Upper lobe of left lung (tissue), 4 donors: Measurements from ENCODE around the gene SLC26A8.

Source experiments
- POLR2AphosphoS5 ChIP-seq, 2 donors: sonication (generic); formaldehyde crosslinking; IDR thresholded peaks; one replicate each; pipeline ENCODE4 v1.5.1; 2017; ENCODE audit warnings: antibody characterized with exemption in 2 of 2
- TF ChIP-seq, protein P1 (sequence below), 6 experiments: fragments of 450-650 bp in 4 of 6; fragments of 200-600 bp in 2 of 6; sonication (generic) in 2 of 6; IDR thresholded peaks; one replicate each; pipeline ENCODE4 v1.5.1; 2016 to 2019; ENCODE audit warnings: antibody characterized with exemption in 6 of 6

DNA sequence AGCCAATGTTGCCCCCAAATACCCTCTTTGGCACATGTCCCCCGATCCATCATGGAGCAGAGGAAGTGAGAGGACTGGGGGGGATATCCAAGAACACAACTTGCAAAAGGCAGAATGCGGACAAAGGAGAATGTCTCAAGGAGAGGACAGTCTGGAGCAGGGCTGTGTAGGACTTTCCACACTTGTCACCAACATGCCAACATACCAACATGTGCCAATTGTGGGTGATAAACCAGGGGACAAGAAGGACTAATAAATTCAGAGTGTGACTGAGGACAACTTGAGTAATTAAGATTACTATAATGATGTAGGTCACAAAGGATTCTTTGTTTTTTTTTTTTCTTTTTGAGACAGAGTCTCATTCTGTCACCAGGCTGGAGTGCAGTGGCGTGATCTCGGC lies 8.8 kb downstream of the SLC26A8 start:
- TF ChIP-seq, protein P1, sequence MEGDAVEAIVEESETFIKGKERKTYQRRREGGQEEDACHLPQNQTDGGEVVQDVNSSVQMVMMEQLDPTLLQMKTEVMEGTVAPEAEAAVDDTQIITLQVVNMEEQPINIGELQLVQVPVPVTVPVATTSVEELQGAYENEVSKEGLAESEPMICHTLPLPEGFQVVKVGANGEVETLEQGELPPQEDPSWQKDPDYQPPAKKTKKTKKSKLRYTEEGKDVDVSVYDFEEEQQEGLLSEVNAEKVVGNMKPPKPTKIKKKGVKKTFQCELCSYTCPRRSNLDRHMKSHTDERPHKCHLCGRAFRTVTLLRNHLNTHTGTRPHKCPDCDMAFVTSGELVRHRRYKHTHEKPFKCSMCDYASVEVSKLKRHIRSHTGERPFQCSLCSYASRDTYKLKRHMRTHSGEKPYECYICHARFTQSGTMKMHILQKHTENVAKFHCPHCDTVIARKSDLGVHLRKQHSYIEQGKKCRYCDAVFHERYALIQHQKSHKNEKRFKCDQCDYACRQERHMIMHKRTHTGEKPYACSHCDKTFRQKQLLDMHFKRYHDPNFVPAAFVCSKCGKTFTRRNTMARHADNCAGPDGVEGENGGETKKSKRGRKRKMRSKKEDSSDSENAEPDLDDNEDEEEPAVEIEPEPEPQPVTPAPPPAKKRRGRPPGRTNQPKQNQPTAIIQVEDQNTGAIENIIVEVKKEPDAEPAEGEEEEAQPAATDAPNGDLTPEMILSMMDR (IDR thresholded peaks at IDR 0.05), result no peak
- TF ChIP-seq POLR2AphosphoS5 (IDR thresholded peaks at IDR 0.05), result no peak
